Astrocyte (in vitro differentiated cells and primary cell): ENCODE results near the gene MEGF10.

Source experiments
- EZH2 ChIP-seq: IDR thresholded peaks from 2 replicates; pipeline ENCODE4 v1.6.1; 2012; ENCODE audit warnings: mild to moderate bottlenecking, low read length, inconsistent platforms; ENCODE audit not compliant: insufficient read depth
- TF ChIP-seq, protein P1 (sequence below): IDR thresholded peaks from 2 replicates; pipeline ENCODE4 v1.5.1; 2011; ENCODE audit warnings: low read depth, mild to moderate bottlenecking, inconsistent platforms, low read length, moderate library complexity; ENCODE audit not compliant: insufficient read depth

DNA sequence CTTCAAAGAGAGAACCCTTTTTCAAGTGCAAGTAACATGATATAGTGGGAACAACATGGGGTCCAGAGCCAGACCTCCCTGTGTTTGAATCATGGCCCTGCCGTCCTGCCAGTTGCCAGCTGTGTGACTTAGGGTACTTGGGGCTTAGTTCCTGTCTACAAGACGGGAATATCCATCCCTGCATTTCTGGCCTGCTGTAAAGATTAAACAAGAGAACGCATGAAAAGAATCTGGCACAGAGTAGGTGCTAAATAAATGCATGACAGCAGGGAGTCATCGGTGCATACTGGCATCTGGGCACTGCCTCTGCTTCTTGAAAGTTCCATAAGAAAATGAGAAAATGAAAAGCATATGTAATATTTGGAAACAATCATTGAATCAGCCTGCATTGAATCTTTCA, 149.0 kb downstream of the MEGF10 start:
- TF ChIP-seq EZH2 = no peak
- TF ChIP-seq, protein P1, sequence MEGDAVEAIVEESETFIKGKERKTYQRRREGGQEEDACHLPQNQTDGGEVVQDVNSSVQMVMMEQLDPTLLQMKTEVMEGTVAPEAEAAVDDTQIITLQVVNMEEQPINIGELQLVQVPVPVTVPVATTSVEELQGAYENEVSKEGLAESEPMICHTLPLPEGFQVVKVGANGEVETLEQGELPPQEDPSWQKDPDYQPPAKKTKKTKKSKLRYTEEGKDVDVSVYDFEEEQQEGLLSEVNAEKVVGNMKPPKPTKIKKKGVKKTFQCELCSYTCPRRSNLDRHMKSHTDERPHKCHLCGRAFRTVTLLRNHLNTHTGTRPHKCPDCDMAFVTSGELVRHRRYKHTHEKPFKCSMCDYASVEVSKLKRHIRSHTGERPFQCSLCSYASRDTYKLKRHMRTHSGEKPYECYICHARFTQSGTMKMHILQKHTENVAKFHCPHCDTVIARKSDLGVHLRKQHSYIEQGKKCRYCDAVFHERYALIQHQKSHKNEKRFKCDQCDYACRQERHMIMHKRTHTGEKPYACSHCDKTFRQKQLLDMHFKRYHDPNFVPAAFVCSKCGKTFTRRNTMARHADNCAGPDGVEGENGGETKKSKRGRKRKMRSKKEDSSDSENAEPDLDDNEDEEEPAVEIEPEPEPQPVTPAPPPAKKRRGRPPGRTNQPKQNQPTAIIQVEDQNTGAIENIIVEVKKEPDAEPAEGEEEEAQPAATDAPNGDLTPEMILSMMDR = no peak
